Measurements from ENCODE around the gene RAB11FIP5. TPM values are rescaled to one million over a fixed set of nuclear protein-coding genes. Genes with fewer than 3 reads are reported as not detected.

The RAB11FIP5 gene
- total and polyA plus RNA-seq, 2 experiments from 2014 or later: 4.4 to 16.6 TPM

- TF ChIP-seq JUNB (IDR thresholded peaks at IDR 0.05; ENCODE audit: unreplicated experiment) (no peak), CREB1 (CRISPR knock-in tag; IDR thresholded peaks at IDR 0.05; ENCODE audit: low read depth) (no peak), POLR2AphosphoS5 (IDR thresholded peaks at IDR 0.05; ENCODE audit: low read depth) (no peak), CTCF (conservative IDR thresholded peaks at IDR 0.05; ENCODE audit: low read depth in 2 of 2) (no peak)
Observed at GRCh38 chr2:73053316-73054114, 59.2 kb downstream of the RAB11FIP5 start (continued).

GRCh38 chr2:73050121-73050545 lies 62.6 kb downstream of the RAB11FIP5 start:
- Histone ChIP-seq H3F3A (replicated peaks; ENCODE audit: low read depth) (no peaks in the 10 kb centered on the region), H3K4me2 (0 out of 2 replicates have a peak overlapping the region, but pooled peaks have one; percentile 3), H3K9me2 (ENCODE audit: insufficient read depth) (no peaks in the 10 kb centered on the region), H3K36me3 (ENCODE audit: insufficient read depth) (no peaks in the 10 kb centered on the region), H3K4me3 (no peak overlapping the region), H3K27me3 (ENCODE audit: insufficient read depth) (no peaks in the 10 kb centered on the region), H3K4me1 (ENCODE audit: insufficient read depth) (peaks cover 10% of the 10 kb centered on the region; the same call in 1 of the 2 replicates), H3K27ac (ENCODE audit: low read depth) (peak overlapping the region; percentile 21; the same call in 1 of the 2 replicates), H2AFZ (no peak overlapping the region), H4K20me1 (replicated peaks; ENCODE audit: insufficient read depth) (peaks cover 7% of the 10 kb centered on the region), H3K79me2 (replicated peaks; ENCODE audit: insufficient read depth) (0 out of 2 replicates have a peak, but pooled peaks cover 4% of the 10 kb centered on the region)
- Mint-ChIP-seq H3K4me3 (no peak overlapping the region), H3K4me1 (peaks cover 17% of the 10 kb centered on the region), H3K9me3 (no peaks in the 10 kb centered on the region), H3K36me3 (ENCODE audit: low read depth) (peaks cover 7% of the 10 kb centered on the region), H3K27ac (peak overlapping the region; percentile 78), H3K27me3 (ENCODE audit: insufficient read depth, low read depth, poor library complexity) (no peaks in the 10 kb centered on the region)
- ATAC-seq (peak; percentile 95), DNase-seq (ENCODE audit: low spot score) (peak; percentile 68)
- TF ChIP-seq ETS1 (IDR thresholded peaks at IDR 0.05) (no peak), CREB1 (CRISPR knock-in tag; IDR thresholded peaks at IDR 0.05; ENCODE audit: low read depth) (no peak), NANOG (IDR thresholded peaks at IDR 0.05; ENCODE audit: borderline replicate concordance) (no peak), POLR2AphosphoS5 (IDR thresholded peaks at IDR 0.05; ENCODE audit: low read depth) (no peak), ZNF331 (CRISPR knock-in tag; IDR thresholded peaks at IDR 0.05; ENCODE audit: low read depth) (no peak), ZNF462 (CRISPR knock-in tag; IDR thresholded peaks at IDR 0.05) (no peak), CTCF (conservative IDR thresholded peaks at IDR 0.05; ENCODE audit: low read depth in 2 of 2) (no peak), EZH2 (IDR thresholded peaks at IDR 0.05; ENCODE audit: low read depth, unreplicated experiment) (no peak), ZNF114 (CRISPR knock-in tag; IDR thresholded peaks at IDR 0.05) (no peak), STAT1 (IDR thresholded peaks at IDR 0.05; ENCODE audit: unreplicated experiment) (no peak), EZH2phosphoT487 (IDR thresholded peaks at IDR 0.05; ENCODE audit: unreplicated experiment) (no peak)
